NCI-H1092 (cell line): ENCODE measurements around the gene GPR179.

ENCODE experiments used
- DNase-seq: peaks from one replicate; lab custom pipeline; 2025; lab: John Stamatoyannopoulos, UW

GPR179 gene, protein sequence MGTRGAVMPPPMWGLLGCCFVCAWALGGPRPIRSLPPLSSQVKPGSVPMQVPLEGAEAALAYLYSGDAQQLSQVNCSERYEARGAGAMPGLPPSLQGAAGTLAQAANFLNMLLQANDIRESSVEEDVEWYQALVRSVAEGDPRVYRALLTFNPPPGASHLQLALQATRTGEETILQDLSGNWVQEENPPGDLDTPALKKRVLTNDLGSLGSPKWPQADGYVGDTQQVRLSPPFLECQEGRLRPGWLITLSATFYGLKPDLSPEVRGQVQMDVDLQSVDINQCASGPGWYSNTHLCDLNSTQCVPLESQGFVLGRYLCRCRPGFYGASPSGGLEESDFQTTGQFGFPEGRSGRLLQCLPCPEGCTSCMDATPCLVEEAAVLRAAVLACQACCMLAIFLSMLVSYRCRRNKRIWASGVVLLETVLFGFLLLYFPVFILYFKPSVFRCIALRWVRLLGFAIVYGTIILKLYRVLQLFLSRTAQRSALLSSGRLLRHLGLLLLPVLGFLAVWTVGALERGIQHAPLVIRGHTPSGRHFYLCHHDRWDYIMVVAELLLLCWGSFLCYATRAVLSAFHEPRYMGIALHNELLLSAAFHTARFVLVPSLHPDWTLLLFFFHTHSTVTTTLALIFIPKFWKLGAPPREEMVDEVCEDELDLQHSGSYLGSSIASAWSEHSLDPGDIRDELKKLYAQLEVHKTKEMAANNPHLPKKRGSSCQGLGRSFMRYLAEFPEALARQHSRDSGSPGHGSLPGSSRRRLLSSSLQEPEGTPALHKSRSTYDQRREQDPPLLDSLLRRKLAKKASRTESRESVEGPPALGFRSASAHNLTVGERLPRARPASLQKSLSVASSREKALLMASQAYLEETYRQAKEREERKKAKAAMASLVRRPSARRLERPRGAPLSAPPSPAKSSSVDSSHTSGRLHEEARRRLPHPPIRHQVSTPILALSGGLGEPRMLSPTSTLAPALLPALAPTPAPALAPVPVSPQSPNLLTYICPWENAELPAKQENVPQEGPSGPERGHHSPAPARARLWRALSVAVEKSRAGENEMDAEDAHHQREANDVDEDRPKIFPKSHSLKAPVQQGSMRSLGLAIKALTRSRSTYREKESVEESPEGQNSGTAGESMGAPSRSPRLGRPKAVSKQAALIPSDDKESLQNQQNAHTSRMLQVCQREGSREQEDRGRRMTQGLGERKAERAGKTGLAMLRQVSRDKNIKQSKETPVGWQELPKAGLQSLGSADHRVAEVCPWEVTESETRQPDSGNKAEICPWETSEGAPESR (N-terminal part only)

DNA sequence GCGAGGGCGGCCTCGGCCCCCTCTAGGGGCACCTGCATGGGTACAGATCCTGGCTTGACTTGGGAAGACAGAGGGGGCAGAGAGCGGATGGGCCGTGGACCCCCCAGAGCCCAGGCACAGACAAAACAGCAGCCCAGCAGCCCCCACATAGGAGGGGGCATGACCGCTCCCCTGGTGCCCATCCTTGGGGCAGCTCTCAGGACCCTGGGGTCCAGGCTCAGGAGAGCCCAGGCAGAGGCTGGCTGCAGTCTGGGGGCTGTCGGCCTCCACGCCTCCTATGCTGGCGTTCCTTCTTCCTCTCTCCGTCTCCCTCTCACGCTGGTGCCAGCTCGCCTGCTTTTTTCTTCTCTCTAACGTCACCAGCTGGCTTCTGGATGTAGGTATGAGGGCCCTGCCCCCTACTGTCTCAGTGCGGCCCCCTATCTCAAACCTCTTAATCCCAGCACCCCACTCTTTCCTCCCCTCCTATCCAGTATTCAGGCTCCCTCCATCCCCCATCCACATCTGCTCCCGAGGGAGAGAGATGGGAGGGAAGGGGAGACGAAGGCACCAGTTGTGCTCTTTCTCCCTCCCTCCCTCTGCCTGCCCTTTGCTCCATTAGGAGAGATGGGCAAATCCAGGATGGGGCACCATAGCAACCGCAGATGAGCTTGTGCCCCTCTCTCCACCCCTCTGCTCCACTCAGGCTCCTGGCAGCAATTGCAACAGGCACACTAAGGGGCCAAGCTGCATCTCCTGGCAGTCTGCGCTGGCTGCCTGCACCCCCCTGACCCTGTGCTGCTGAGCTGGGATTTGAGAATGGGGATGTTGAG, at the start of gene GPR179:
Gene GPR179 (minus strand): TSS at position 349 of the 812 bp plus-strand sequence. CDS start 167 bp downstream, at position 182.
- DNase-seq, result peak; percentile 39

DNA sequence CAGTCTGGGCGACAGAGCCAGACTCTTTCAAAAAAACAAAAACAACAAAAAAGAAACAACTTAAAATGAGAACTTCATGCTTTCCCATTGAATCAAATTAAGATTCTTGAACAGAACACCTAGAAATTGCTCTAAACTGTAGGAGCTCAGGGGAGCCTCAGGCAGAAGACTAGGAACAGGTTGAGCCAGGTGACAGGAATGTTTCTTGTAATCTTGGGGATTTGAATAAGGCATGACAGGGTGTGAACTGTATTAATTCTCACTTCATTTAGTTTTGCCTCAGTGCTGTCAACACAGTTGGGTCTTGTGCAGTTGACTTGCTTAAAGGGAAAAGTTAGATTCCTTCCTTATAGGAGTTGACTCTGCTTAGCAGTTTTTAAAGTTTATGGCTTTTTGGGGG, 35.7 kb upstream of the GPR179 start:
- DNase-seq, result no peak

DNA sequence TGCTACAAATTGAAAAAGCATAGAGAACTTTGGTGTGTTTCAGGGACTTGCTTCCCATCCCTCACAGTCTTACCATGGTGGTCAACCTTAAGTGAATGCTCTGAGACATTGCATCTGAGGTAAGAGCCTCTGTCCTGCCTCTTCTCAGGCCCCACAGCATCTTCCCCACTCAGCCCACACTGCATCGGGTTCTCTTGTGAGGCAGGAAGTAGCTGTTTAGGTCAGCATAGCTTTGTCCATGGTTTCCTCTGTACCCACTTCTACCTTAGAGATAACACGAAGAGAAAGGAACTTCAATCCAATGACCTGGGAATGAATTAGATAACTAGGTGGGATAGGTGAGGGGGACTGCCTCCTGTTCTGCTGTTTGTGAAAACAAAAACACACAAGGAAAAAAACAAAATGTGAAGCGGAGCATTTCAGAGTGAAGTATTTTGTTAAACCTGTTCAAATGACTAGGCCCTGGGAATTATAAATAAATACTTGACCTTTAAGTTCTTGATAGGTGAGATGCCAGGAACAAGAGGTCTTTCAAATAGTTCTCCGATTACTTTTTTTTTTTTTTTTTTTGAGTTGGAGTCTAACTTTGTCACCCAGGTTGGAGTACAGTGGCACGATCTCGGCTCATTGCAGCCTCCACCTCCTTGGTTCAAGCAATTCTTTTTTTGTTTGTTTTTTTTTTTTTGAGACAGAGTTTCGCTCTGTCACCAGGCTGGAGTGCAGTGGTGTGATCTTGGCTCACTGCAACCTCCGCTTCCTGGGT, 25.5 kb upstream of the GPR179 start:
- no peak for DNase-seq

DNA sequence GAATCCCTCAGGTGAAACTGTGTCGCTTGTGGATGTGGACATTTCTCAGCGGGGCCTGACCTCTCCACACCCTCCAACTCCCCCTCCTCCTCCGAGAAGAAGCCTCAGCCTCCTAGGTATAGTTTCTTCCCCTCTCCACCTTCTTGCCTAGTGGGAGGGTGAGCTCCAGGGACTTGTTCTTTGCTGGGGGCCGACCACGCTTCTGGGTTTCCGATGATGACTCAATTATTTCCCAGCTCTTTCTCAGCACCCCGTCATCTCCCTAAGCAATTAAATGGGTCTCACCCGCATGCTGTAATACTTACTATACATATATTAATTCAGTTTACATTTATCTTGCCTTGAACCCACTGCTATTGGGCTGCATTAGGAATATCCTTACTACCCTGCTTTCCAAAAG, 21.0 kb upstream of the GPR179 start:
- DNase-seq, result no peak

DNA sequence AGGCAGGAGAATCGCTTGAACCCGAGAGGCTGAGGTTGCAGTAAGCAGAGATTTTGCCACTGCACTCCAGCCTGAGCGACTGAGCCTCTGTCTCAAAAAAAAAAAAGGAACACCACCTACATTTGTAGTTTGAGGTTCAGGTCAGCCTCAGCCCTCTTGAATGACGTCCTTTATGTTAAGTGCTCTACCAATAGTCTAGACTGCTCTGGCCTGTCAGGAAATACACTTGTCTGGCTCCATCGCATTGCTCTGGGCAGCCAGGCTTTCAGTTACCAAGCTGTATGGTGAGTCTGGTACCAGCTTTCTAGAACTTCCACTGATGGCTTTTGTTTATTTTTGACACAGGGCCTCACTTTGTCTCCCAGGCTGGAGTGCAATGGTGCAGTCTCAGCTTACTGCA, 19.3 kb upstream of the GPR179 start:
- no peak for DNase-seq

DNA sequence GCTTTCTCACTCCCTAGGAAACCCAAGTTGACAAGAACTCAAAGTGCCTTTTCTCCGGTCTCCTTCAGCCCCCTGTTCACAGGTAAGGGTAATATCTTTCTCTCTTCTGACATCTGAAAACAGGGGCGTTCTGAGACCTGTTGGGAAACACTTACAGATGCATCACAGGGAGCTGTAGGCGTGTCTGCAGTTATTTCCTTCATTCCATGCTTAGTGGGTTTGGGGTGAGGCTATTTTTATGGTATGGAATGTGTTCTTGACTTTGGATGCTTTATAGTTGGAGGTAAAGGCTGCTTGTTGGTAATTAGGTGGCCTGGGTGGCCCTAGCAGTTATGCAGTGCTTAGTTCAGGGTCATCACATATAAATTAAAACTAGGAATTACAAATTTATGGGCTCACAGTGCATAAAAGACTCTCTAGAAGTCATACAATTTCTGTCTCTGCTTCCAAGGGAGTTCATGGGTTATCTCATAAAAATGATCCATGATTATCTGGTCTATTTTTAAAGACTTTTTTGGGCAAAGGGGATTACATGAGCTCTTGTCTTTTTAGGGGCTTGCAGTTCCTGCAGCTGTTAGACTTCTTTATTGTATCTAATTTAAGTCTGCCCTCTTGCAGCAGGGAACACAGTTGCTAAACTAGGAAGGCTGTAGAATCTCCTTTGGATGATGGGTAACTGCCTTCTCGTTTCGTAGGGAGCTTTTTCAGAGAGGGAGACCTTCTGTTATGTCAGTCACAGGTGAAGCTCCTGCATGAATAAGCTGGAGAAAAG, 18.1 kb upstream of the GPR179 start:
- DNase-seq, result no peak

DNA sequence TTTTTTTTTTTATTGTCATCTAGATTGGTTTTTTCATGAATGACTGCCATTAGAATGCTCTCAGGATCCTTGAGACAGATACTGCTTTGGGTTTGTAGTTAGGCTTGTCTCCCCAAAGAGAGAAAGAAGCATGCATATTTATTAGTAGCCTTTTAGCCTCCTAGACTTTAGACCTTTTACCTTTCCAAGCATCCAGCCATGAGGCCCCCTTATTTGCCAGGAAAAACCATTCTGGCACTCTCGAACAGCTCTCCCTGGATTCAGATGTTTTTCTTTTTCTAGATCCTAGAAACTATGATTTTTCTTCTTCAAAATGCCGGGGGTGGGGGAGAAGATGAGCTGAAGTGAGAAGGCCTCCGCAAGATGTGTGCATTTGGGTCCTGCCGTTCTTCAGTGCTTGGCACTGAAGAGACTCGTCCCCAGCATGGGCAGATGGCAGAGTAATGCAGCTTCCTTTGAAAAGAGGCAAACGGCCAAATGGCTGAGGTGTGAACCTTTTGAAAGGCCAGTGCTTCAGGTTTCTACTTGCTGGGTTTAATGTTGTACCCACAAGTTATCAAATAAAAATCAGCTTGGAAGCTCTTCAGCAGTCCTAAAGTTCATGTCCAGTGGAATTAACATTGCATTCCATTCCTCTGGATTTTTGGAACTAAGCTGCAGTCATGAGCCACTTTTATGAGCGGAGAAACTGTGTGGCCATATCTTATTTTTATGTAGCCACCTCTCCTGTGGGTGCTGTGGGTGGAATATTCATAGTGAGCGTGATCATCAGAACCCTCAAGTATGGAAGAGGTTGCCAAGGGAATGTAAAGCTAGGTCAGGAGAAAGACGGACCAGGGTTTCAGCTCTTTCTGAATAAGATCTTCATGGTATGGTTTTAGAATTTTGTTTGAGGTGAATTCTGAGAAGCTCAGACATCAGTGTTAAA, 15.1 kb upstream of the GPR179 start:
- DNase-seq, result peak; percentile 9

DNA sequence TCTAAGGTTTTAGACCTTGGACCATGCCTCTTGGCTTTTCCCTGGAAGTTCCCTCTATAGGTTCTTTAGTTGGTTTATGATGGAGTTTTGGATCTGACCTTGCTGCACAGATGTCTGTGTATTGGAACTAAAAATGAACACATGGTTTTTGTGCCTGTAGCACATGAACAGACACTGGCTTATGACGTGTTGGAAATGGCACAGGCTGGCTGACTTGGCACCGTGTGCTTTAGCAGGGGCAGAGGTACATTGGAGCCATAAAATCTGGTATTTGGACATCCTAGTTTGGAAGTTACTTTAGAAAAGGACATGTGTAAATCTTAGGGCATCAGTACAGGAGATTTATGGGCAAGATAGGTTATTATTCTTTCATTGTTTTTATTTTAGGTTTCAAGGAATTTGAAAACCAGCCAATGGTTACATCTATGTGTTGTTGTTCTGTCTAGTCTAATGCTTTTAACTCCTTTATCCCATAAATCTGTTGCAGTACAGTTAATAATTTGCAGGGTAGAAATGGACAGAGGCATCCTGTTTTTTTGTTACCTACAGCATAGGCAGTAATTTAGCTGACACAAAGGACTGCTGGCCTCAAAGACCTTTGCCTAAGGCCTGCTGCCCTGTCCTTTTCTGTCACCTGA, 13.8 kb upstream of the GPR179 start:
- no peak for DNase-seq

DNA sequence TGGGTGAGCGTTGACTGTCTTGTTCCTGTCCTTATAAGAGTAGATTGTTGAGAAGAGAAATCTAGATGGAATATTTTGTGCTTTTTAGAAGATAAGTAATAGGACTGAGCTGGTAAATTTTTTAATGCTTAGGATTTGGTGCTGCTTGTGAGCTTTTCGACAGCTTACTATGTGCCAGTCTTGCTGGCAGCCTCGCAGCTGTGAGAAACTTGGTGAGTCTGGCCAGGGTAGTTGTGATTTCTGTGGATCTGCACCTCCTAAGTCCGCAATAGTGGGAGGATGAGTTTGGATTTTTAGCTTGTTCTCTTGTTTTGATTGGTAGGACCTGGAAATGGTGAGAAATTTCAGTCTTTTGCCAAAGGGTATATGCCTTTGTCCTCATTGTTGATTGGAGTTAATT, 11.5 kb upstream of the GPR179 start:
- no peak for DNase-seq

DNA sequence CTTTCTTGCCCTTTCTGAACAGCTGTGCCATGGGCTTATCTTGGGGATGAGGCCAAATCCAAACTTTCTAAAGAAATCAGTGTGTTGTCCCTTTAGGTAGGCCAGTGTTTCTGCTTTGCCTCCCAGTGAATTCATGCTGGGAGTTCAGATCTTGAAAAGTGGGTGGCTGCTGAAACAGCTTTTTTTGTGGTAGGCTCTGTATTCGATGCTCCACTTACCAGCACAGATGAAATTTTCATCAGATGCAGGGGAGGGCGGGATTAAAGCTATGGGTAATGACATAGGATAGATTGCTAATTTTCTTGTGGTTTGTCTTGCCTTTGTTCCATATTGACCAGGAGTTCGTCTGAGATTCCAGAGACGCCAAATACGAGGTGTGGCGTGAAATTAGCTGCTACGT, 10.7 kb upstream of the GPR179 start:
- no peak for DNase-seq

DNA sequence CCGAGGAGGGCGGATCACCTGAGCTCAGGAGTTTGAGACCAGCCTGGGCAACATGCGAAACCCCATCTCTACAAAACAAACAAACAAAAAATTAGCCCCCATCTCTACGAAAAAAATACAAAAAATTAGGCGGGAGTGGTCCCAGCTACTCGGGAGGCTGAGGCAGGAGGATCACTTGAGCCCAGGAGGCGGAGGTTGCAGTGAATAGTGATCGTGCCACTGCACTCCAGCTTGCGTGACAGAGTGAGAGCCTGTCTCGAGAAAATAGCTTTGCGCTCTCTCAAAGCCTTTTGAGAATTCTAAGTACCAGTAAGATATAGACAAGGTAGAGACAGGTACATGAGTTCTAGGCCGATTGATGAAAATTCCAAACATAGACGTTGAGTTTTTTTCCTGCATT, 9.9 kb upstream of the GPR179 start:
- no peak for DNase-seq

DNA sequence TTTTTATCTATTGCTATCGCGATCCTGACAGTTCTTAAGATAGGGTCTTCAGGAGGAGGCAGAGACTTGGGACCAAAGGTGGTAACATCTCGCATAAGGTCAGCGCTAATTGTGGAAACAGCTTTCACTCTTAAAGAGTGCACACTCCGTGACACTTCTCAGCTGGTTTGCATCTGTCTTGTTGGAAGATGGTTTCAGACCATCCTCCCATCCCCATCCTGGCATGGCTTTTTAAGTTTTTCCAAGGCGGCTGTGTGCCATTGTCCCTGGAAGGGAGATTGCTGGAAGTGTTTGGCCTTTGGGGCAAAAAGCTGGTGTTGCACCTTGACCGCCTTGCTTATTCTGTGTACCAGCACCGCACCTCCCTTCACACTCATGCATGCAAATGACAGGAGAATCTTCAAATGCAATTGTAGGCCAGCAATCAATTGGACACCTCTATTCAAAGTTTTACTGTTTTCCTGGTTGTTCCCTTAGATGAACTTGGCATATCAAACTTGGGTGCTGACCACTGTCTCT, 9.4 kb upstream of the GPR179 start:
- DNase-seq, result no peak

DNA sequence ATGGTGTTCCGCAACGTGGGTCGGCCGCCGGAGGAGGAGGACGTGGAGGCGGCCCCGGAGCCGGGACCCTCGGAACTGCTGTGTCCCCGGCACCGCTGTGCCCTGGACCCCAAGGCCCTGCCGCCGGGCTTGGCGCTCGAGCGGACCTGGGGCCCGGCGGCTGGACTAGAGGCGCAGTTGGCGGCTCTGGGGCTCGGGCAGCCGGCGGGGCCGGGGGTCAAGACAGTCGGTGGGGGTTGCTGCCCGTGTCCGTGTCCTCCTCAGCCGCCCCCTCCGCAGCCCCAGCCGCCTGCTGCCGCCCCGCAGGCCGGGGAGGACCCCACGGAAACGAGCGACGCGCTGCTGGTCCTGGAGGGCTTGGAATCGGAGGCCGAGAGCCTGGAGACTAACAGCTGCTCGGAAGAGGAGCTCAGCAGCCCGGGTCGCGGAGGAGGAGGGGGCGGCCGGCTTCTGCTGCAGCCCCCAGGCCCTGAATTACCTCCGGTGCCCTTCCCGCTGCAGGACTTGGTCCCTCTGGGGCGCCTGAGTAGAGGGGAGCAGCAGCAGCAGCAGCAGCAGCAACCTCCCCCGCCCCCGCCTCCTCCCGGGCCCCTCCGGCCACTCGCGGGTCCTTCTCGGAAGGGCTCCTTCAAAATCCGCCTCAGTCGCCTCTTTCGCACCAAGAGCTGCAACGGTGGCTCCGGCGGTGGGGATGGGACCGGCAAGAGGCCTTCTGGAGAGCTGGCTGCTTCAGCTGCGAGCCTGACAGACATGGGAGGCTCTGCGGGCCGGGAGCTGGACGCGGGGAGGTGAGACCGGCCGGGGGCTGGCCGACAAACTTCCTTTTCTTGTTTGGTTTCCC, 8.7 kb upstream of the GPR179 start:
- no peak for DNase-seq

DNA sequence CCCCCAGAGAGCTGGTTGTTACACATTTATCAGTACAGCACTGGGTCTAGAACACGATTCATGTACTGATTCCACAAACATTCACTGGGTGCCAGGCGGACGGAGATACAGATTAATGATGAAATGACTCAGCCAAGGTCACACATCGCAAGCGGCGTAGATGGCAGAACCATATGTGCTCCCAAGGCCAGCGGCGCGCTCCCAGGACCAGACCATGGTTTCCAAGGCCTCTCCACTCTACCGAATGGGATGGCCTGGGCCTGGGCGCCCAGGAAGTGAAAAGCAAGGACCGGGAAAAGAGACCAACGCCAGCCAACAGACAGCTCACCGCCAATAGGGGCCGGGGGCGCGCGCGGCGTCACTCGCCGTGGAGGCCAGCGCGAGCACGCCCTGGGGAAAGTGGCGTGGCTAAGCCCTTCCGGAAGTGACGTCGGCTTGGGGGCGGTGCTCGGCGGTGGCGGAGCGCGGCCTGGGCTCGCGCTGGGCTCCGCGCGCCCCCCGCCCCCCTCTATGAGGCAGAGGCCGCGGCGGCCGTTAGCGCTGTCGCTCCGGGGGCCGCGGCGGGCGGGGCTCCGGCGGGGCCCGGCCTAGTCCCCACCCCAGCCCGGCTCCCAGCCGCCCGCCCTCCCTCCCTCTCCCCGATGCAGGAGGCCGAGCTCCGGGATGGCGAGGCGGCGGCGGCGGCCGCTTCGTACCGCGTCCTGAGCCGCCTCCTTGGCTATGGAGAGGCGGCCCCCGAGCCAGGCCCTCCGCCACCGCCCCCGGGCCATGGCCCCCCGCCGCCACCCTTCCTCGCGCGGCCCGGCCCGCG, 7.9 kb upstream of the GPR179 start, which contains the start of gene SOCS7:
Gene SOCS7 (plus strand): TSS at position 433 of the 811 bp plus-strand sequence. CDS start 209 bp downstream, at position 642.
- DNase-seq, result peak; percentile 93

DNA sequence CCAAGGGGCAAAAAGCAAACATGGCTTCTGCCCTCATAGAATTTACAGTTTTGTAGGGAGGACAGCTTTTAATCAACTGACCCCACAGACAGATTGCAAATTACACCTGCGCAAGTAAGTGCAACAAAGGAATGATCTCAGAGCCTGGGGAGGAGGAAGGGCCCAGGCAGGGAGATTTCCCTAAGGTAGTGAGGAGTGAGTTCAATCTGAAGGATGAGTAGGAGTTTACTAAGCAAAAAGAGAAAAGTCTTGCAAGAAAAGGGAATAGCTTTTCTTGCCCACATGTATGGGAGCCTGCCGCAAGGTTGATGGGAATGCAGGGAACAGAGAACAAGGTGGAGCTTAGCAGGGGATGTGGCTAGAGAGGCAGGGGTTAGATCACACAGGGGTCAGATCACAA, 6.3 kb upstream of the GPR179 start:
- DNase-seq, result no peak

DNA sequence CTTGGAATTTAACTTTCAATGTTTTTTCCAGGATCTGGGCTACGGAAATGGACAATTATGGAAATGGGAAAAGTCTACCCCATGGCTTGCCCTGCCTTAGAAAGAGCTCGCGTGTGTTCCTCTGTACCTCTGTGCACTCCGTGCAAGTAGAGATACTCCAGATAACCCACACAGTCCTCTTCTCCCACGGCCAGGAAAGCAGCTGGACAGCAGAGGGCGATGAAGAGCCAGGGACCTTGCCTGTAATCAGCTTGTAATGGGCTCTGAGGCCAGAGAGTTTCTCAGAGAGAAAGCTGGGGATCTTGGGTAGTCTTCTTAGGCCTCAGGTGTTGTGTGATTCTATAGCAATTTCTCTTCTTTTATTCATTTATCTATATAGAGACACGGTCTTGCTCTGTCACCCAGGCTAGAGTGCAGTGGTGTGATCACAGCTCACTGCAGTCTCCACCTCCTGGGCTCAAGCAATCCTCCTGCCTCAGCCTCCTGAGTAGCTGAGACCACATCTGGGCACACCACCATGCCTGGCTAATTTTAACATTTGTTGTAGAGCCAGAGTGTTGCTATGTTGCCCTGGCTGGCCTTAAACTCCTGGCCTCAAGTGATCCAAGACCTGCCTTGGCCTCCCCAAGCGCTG, 5.5 kb upstream of the GPR179 start:
- DNase-seq, result peak; percentile 86
